Ovary (tissue), 9 donors: ENCODE data around the gene PITPNC1. TPM values are rescaled to one million over a fixed set of nuclear protein-coding genes. Genes with fewer than 3 reads are reported as not detected.

Experiments
- DNase-seq, 5 donors: peaks; one replicate each; pipeline ENCODE4 v3.0.0-alpha.2; 2019 to 2020
- H3K27ac ChIP-seq, 2 donors: fragments of 200-600 bp; one replicate each; pipeline versions ENCODE4 v1.5.1 to v1.8.0; 2019 to 2022
- H3K27me3 ChIP-seq: fragments of 200-600 bp; one replicate; pipeline ENCODE4 v1.8.0; 2022
- H3K36me3 ChIP-seq: fragments of 200-600 bp; sonication (generic); one replicate; pipeline ENCODE4 v1.5.1; 2019
- H3K4me1 ChIP-seq: one replicate; pipeline ENCODE4 v1.8.1; 2013; ENCODE audit warnings: mild to moderate bottlenecking, moderate library complexity; ENCODE audit not compliant: insufficient read depth
- H3K4me3 ChIP-seq: fragments of 200-600 bp; sonication (generic); one replicate; pipeline ENCODE4 v1.5.1; 2017
- H3K9me3 ChIP-seq, 2 donors: fragments of 200-600 bp in 1 of 2; sonication (generic) in 1 of 2; one replicate each; pipeline versions ENCODE4 v1.5.1 to v1.8.1; 2013 to 2019; ENCODE audit warnings: mild to moderate bottlenecking in 1 of 2, moderate library complexity in 1 of 2
- CTCF ChIP-seq, 3 donors: fragments of 450-650 bp in 2 of 3; fragments of 200-600 bp in 1 of 3; IDR thresholded peaks; one replicate each; pipeline versions ENCODE4 v1.5.1 to v1.8.0; 2016 to 2022; ENCODE audit warnings: antibody characterized with exemption in 3 of 3, mild to moderate bottlenecking in 1 of 3
- EP300 ChIP-seq: sonication (generic); formaldehyde crosslinking; IDR thresholded peaks from one replicate; pipeline ENCODE4 v1.6.1; 2017; ENCODE audit warnings: antibody characterized with exemption
- POLR2A ChIP-seq: fragments of 450-650 bp; IDR thresholded peaks from one replicate; pipeline ENCODE4 v1.6.1; 2017; ENCODE audit warnings: antibody characterized with exemption, mild to moderate bottlenecking, moderate library complexity
- WGBS, 3 donors: extraction: QIAGEN DNeasy Blood & Tissue Kit in 1 of 3; methylation state at CpG; one replicate each; pipeline versions ENCODE4 v1.1.5 to v1.1.7; 2013 to 2017; 5-methylcytosine and 5-hydroxymethylcytosine counted together
- intact Hi-C, 4 donors: fragments of 100-400 bp; cut with DNase I; formaldehyde crosslinking; loops; one replicate each; pipeline versions ENCODE4 v1.11.0 to v1.15.1; 2022 to 2023
- polyA plus RNA-seq, 2 donors: library from polyadenylated mRNA; stranded (reverse); fragments of 200-250 nt in 1 of 2; fragments of 350-450 nt in 1 of 2; fragmentation: Illumina TruSeq in 1 of 2; extraction: RNeasy Lipid Tissue Mini Kit (QIAGEN cat#74804) in 1 of 2; gene quantifications; one replicate each; pipeline ENCODE4 v1.2.3, GENCODE V29; 2013 to 2014
- total RNA-seq, 7 donors: library from RNA; depleted of rRNA in 2 of 7; stranded (reverse); fragments of >200 nt in 2 of 7; fragmentation: NEBNext Ultra II Directional in 3 of 7; extraction: Animal tissue kit (Norgen Biotek cat#: 25700) in 3 of 7; gene quantifications; one replicate each; pipeline versions ENCODE4 v1.1.0 to v1.2.4, GENCODE V29; 2016 to 2023
- donor health status: DM: no; HTN: no; CAD: no; lungs with moderate emphysema.
- donor health status: DM: no; HTN: no; CAD: no.
- donor health status: Bipolar disorder and iron deficiency.
- donor health status: DM: yes; HTN: yes; CAD: no.
- donor health status: DM: no; HTN: no; CAD: no.
- donor health status: DM: yes; HTN: yes; CAD: no.

The PITPNC1 gene
- total and polyA plus RNA-seq, 9 donors = 14.9 to 40.9 (median 23.8) TPM

- intact Hi-C loops = loop anchor here in 1 of 4 donors (10.0 kb wide), 1 partner anchor 246 kb away; the partner anchor contains the start of gene PITPNC1
- DNase-seq = no peak
- no peak for TF ChIP-seq POLR2A
- TF ChIP-seq EP300 = no peak
- TF ChIP-seq CTCF (IDR thresholded peaks at IDR 0.05) = no peak
- Histone ChIP-seq H3K9me3 (no peaks in the 10 kb centered on the region), H3K27me3 (no peaks in the 10 kb centered on the region), H3K4me1 (peaks cover 1% of the 10 kb centered on the region), H3K27ac (no peak overlapping the region), H3K4me3 (no peak overlapping the region), H3K36me3 (no peaks in the 10 kb centered on the region)
- WGBS, 3 donors = 90 to 94% (median 93%) methylated on average over 8 of the region's 8 CpGs
Observed at GRCh38 chr17:67620636-67621035, 243.6 kb downstream of the PITPNC1 start.

- Histone ChIP-seq H3K27me3 (no peaks in the 10 kb centered on the region), H3K9me3 (no peaks in the 10 kb centered on the region), H3K4me1 (no peaks in the 10 kb centered on the region), H3K36me3 (no peaks in the 10 kb centered on the region), H3K4me3 (no peak overlapping the region), H3K27ac (no peak overlapping the region)
- no peak for TF ChIP-seq POLR2A
- TF ChIP-seq CTCF (IDR thresholded peaks at IDR 0.05) = no peak
- TF ChIP-seq EP300 = no peak
- 65 to 77% (median 70%) methylated on average over 2 of the region's 2 CpGs for WGBS, 3 donors
- intact Hi-C loops = loop anchor here in 1 of 4 donors (10.0 kb wide), 1 partner anchor 249 kb away; the partner anchor contains the start of gene PITPNC1
- no peak for DNase-seq
Observed at GRCh38 chr17:67623767-67624166, 246.7 kb downstream of the PITPNC1 start.

- no peak for DNase-seq
- H3K36me3 ChIP-seq = no peaks in the 10 kb centered on the region
- 78 to 85% (median 81%) methylated on average over 11 of the region's 11 CpGs for WGBS, 3 donors
- TF ChIP-seq EP300 (no peak), CTCF (IDR thresholded peaks at IDR 0.05) (no peak), POLR2A (no peak)
- intact Hi-C loops = loop anchor here in 1 of 4 donors (10.0 kb wide), 1 partner anchor 250 kb away; the partner anchor contains the start of gene PITPNC1
- no peak overlapping the region for H3K27ac ChIP-seq
- no peaks in the 10 kb centered on the region for H3K4me1 ChIP-seq
- no peaks in the 10 kb centered on the region for H3K9me3 ChIP-seq
- H3K27me3 ChIP-seq = no peaks in the 10 kb centered on the region
- no peak overlapping the region for H3K4me3 ChIP-seq
Observed at GRCh38 chr17:67624886-67625656, 248.0 kb downstream of the PITPNC1 start.

GRCh38 chr17:67625971-67626370 lies 248.9 kb downstream of the PITPNC1 start:
- Histone ChIP-seq H3K36me3 (no peaks in the 10 kb centered on the region), H3K4me3 (no peak overlapping the region), H3K27ac (no peak overlapping the region), H3K4me1 (no peaks in the 10 kb centered on the region), H3K27me3 (no peaks in the 10 kb centered on the region), H3K9me3 (no peaks in the 10 kb centered on the region)
- no peak for TF ChIP-seq CTCF (IDR thresholded peaks at IDR 0.05)
- 96 to 97% (median 97%) methylated on average over 4 of the region's 4 CpGs for WGBS, 3 donors
- no peak for DNase-seq
- intact Hi-C loops = loop anchor here in 1 of 4 donors (10.0 kb wide), 1 partner anchor 251 kb away; the partner anchor contains the start of gene PITPNC1
